Panc1 (cell line): ENCODE data around the gene GOLT1B. TPM values are rescaled to one million over a fixed set of nuclear protein-coding genes. Genes with fewer than 3 reads are reported as not detected.

Experiments
- ATAC-seq: fragments of 200-7000 bp; cut with Tn5 transposase; 2 replicates; pipeline ENCODE4 v1.9.1; 2020; ENCODE audit warnings: mild to moderate bottlenecking, moderate library complexity
- BruUV-seq: library from RNA; stranded (reverse); fragments of 400-500 nt; replicated peaks from 2 replicates; lab custom pipeline; 2021; lab: Mats Ljungman, UMichigan
- CTCF ChIA-PET: fragments of 300-600 bp; sonication (Branson Sonifier 250); formaldehyde crosslinking; loops from one replicate; lab custom pipeline; 2022; ENCODE audit warnings: antibody characterized with exemption; lab: Charles Lee
- POLR2A ChIA-PET: fragments of 300-600 bp; sonication (Branson Sonifier 250); formaldehyde crosslinking; loops from one replicate; lab custom pipeline; 2022; ENCODE audit warnings: antibody characterized with exemption; lab: Charles Lee
- DNase-seq: peaks from one replicate; pipeline ENCODE4 v3.0.0-alpha.2; 2010; ENCODE audit warnings: low read depth, low spot score
- H3K27ac ChIP-seq: 2 replicates; pipeline ENCODE4 v1.5.1; 2011; ENCODE audit warnings: mild to moderate bottlenecking, low read length, inconsistent platforms
- H3K27me3 ChIP-seq: fragments of 200-500 bp; sonication (Bioruptor generic); 2 replicates; pipeline ENCODE4 v1.6.0; 2014; ENCODE audit warnings: low read length, inconsistent platforms; ENCODE audit not compliant: control insufficient read depth, insufficient read depth
- H3K36me3 ChIP-seq: fragments of 200-500 bp; sonication (Bioruptor generic); 2 replicates; pipeline ENCODE4 v1.5.1; 2014; ENCODE audit warnings: inconsistent platforms, mild to moderate bottlenecking, low read length, moderate library complexity; ENCODE audit not compliant: control insufficient read depth, insufficient read depth
- H3K4me1 ChIP-seq: 2 replicates; pipeline ENCODE4 v1.5.1; 2011; ENCODE audit warnings: inconsistent platforms, mild to moderate bottlenecking, low read length, moderate library complexity; ENCODE audit not compliant: control insufficient read depth, insufficient read depth
- H3K4me3 ChIP-seq, 2 experiments: 2 replicates each; pipeline ENCODE4 v1.5.1; 2011 to 2012; ENCODE audit warnings: low read depth in 2 of 2, low read length in 2 of 2, mild to moderate bottlenecking in 2 of 2, inconsistent platforms in 1 of 2, moderate library complexity in 1 of 2
- H3K9me3 ChIP-seq: fragments of 200-500 bp; sonication (Bioruptor generic); 2 replicates; pipeline ENCODE4 v1.5.1; 2014; ENCODE audit warnings: low read depth, mild to moderate bottlenecking, inconsistent platforms, low read length, moderate library complexity; ENCODE audit not compliant: control insufficient read depth, insufficient read depth
- POLR2AphosphoS5 ChIP-seq: IDR thresholded peaks from 2 replicates; pipeline ENCODE4 v1.6.1; 2012; ENCODE audit warnings: mild to moderate bottlenecking, low read depth, low read length, moderate library complexity
- REST ChIP-seq, 2 experiments: IDR thresholded peaks; 2 replicates each; pipeline ENCODE4 v1.6.1; 2011 to 2012; ENCODE audit warnings: low read depth in 2 of 2, control low read depth in 1 of 2, low read length in 1 of 2, mild to moderate bottlenecking in 1 of 2, moderate library complexity in 1 of 2; ENCODE audit not compliant: insufficient read depth in 1 of 2
- SIN3A ChIP-seq: IDR thresholded peaks from 2 replicates; pipeline ENCODE4 v1.6.1; 2012; ENCODE audit warnings: low read depth, mild to moderate bottlenecking, low read length, moderate library complexity, borderline replicate concordance; ENCODE audit not compliant: insufficient read depth
- TCF7L2 ChIP-seq: IDR thresholded peaks from 2 replicates; pipeline ENCODE4 v1.6.1; 2011; ENCODE audit warnings: mild to moderate bottlenecking, low read depth, low read length, inconsistent platforms
- in situ Hi-C: cut with HindIII; loops from 2 replicates; pipeline ENCODE4 v1.10.0; 2016; ENCODE audit warnings: low sequenced_read_pairs, low pct_unique_long_range_greater_than_20kb
- intact Hi-C: fragments of 100-400 bp; cut with micrococcal nuclease; formaldehyde crosslinking; loops from one replicate; pipeline ENCODE4 v1.10.0; 2022; ENCODE audit not compliant: unreplicated experiment
- total RNA-seq: library from RNA; stranded (reverse); gene quantifications from one replicate; pipeline ENCODE4 v1.2.1, GENCODE V29; 2021; ENCODE audit not compliant: unreplicated experiment
- TF ChIP-seq, protein P1 (sequence below): fragments of 450-650 bp; IDR thresholded peaks from 2 replicates; pipeline ENCODE4 v1.5.1; 2017; ENCODE audit warnings: mild to moderate bottlenecking

The GOLT1B gene
- total RNA-seq, 1 experiment from 2014 or later, result 40.8 TPM

GRCh38 chr12:21502872-21503271, 1.3 kb downstream of the GOLT1B start:
- ChIA-PET CTCF (no interaction called here), POLR2A (no interaction called here)
- Histone ChIP-seq H3K4me3 (peak overlapping the region; percentile 88 to 97), H3K9me3 (no peaks in the 10 kb centered on the region), H3K27ac (no peak overlapping the region; the same call in 1 of the 2 replicates), H3K27me3 (no peaks in the 10 kb centered on the region), H3K36me3 (peaks cover 7% of the 10 kb centered on the region; the same call in 1 of the 2 replicates), H3K4me1 (peaks cover 14% of the 10 kb centered on the region; the same call in 1 of the 2 replicates)
- no peak for TF ChIP-seq SIN3A
- TF ChIP-seq REST (IDR thresholded peaks at IDR 0.05; ENCODE audit: insufficient read depth in 1 of 2, low read depth in 2 of 2, low read length in 1 of 2), result no peak
- no peak for TF ChIP-seq POLR2AphosphoS5
- TF ChIP-seq, protein P1, sequence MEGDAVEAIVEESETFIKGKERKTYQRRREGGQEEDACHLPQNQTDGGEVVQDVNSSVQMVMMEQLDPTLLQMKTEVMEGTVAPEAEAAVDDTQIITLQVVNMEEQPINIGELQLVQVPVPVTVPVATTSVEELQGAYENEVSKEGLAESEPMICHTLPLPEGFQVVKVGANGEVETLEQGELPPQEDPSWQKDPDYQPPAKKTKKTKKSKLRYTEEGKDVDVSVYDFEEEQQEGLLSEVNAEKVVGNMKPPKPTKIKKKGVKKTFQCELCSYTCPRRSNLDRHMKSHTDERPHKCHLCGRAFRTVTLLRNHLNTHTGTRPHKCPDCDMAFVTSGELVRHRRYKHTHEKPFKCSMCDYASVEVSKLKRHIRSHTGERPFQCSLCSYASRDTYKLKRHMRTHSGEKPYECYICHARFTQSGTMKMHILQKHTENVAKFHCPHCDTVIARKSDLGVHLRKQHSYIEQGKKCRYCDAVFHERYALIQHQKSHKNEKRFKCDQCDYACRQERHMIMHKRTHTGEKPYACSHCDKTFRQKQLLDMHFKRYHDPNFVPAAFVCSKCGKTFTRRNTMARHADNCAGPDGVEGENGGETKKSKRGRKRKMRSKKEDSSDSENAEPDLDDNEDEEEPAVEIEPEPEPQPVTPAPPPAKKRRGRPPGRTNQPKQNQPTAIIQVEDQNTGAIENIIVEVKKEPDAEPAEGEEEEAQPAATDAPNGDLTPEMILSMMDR, result no peak
- TF ChIP-seq TCF7L2, result no peak
- TSS peak; percentile 70 for BruUV-seq
- ATAC-seq (no peak), DNase-seq (no peak)
- intact Hi-C loops (no loop called here), in situ Hi-C loops (no loop called here)

- H3K9me3 ChIP-seq, result no peaks in the 10 kb centered on the region
- ATAC-seq, result no peak
- ChIA-PET POLR2A (no interaction called here), CTCF (no interaction called here)
- H3K4me1 ChIP-seq, result peaks cover 9% of the 10 kb centered on the region; the same call in 1 of the 2 replicates
- H3K27ac ChIP-seq, result no peak overlapping the region
- no peaks in the 10 kb centered on the region; the same call in 1 of the 2 replicates for H3K36me3 ChIP-seq
- BruUV-seq, result no TSS peak
- intact Hi-C loops (no loop called here), in situ Hi-C loops (no loop called here)
- DNase-seq, result no peak
- H3K4me3 ChIP-seq, result no peak overlapping the region
- H3K27me3 ChIP-seq, result no peaks in the 10 kb centered on the region
- TF ChIP-seq TCF7L2 (no peak), POLR2AphosphoS5 (no peak), SIN3A (no peak), REST (IDR thresholded peaks at IDR 0.05; ENCODE audit: insufficient read depth in 1 of 2, low read depth in 2 of 2, low read length in 1 of 2) (no peak)
- TF ChIP-seq, protein P1, result no peak
Observed at GRCh38 chr12:21505888-21506287, 4.3 kb downstream of the GOLT1B start.
